ENCODE measurements around the gene SLC8B1. TPM values are rescaled to one million over a fixed set of nuclear protein-coding genes. Genes with fewer than 3 reads are reported as not detected.
A peak's percentile ranks its signal among the peaks of the same experiment; 100 is the strongest.

The SLC8B1 gene
- total RNA-seq, 1 donor from 2014 or later, result 7.1 TPM

- no peak for TF ChIP-seq CTCF (conservative IDR thresholded peaks at IDR 0.05)
- peaks cover 15% of the 10 kb centered on the region for H3K4me1 Mint-ChIP-seq
- no peak overlapping the region for H3K27ac Mint-ChIP-seq (ENCODE audit: unreplicated experiment)
- H3K36me3 Mint-ChIP-seq (ENCODE audit: low read depth), result no peaks in the 10 kb centered on the region
- H3K27me3 Mint-ChIP-seq (ENCODE audit: low read depth), result no peaks in the 10 kb centered on the region
- H3K4me3 Mint-ChIP-seq, result no peak overlapping the region
- no peaks in the 10 kb centered on the region for H3K9me3 Mint-ChIP-seq
- no peak for DNase-seq (ENCODE audit: low read depth, low spot score)
Measured at GRCh38 chr12:113268621-113269020, 66.3 kb downstream of the SLC8B1 start.

- H3K36me3 Mint-ChIP-seq (ENCODE audit: low read depth), result no peaks in the 10 kb centered on the region
- H3K4me3 Mint-ChIP-seq, result no peak overlapping the region
- H3K9me3 Mint-ChIP-seq, result no peaks in the 10 kb centered on the region
- H3K27ac Mint-ChIP-seq (ENCODE audit: unreplicated experiment), result no peak overlapping the region
- TF ChIP-seq CTCF (conservative IDR thresholded peaks at IDR 0.05), result no peak
- no peak for DNase-seq (ENCODE audit: low read depth, low spot score)
- no peaks in the 10 kb centered on the region for H3K27me3 Mint-ChIP-seq (ENCODE audit: low read depth)
- H3K4me1 Mint-ChIP-seq, result peaks cover 15% of the 10 kb centered on the region
Measured at GRCh38 chr12:113268136-113268535, 66.8 kb downstream of the SLC8B1 start.

GRCh38 chr12:113267621-113268020 is 67.3 kb downstream of the SLC8B1 start:
- DNase-seq (ENCODE audit: low read depth, low spot score), result no peak
- TF ChIP-seq CTCF (conservative IDR thresholded peaks at IDR 0.05), result no peak
- H3K9me3 Mint-ChIP-seq, result no peaks in the 10 kb centered on the region
- no peak overlapping the region for H3K27ac Mint-ChIP-seq (ENCODE audit: unreplicated experiment)
- no peak overlapping the region for H3K4me3 Mint-ChIP-seq
- H3K4me1 Mint-ChIP-seq, result peaks cover 13% of the 10 kb centered on the region
- no peaks in the 10 kb centered on the region for H3K36me3 Mint-ChIP-seq (ENCODE audit: low read depth)
- H3K27me3 Mint-ChIP-seq (ENCODE audit: low read depth), result no peaks in the 10 kb centered on the region

GRCh38 chr12:113266106-113266895 is 68.6 kb downstream of the SLC8B1 start:
- no peak for TF ChIP-seq CTCF (conservative IDR thresholded peaks at IDR 0.05)
- DNase-seq (ENCODE audit: low read depth, low spot score), result no peak
- Mint-ChIP-seq H3K4me3 (no peak overlapping the region), H3K9me3 (no peaks in the 10 kb centered on the region), H3K27ac (ENCODE audit: unreplicated experiment) (peak overlapping the region; percentile 84), H3K27me3 (ENCODE audit: low read depth) (no peaks in the 10 kb centered on the region), H3K36me3 (ENCODE audit: low read depth) (no peaks in the 10 kb centered on the region), H3K4me1 (peaks cover 7% of the 10 kb centered on the region)

- peaks cover 20% of the 10 kb centered on the region for H3K4me1 Mint-ChIP-seq
- H3K27ac Mint-ChIP-seq (ENCODE audit: unreplicated experiment), result no peak overlapping the region
- no peak for DNase-seq (ENCODE audit: low read depth, low spot score)
Measured at GRCh38 chr12:113263431-113263963, 71.4 kb downstream of the SLC8B1 start.

More at GRCh38 chr12:113263431-113263963, 71.4 kb downstream of the SLC8B1 start:
- Mint-ChIP-seq H3K4me3 (no peak overlapping the region), H3K9me3 (no peaks in the 10 kb centered on the region), H3K27me3 (ENCODE audit: low read depth) (no peaks in the 10 kb centered on the region), H3K36me3 (ENCODE audit: low read depth) (no peaks in the 10 kb centered on the region)
- no peak for TF ChIP-seq CTCF (conservative IDR thresholded peaks at IDR 0.05)
